SK-N-SH treated with all-trans-retinoic acid at 6 μM for 48 hours (cell line): ENCODE measurements around the gene MRRF.

Experiments used
- ATAC-seq: fragments of 200-7000 bp; cut with Tn5 transposase; 3 replicates; pipeline ENCODE4 v1.9.1; 2020; ENCODE audit warnings: mild to moderate bottlenecking, moderate library complexity
- ARNTL ChIP-seq: fragments of 450-650 bp; formaldehyde crosslinking; IDR thresholded peaks from 2 replicates; pipeline ENCODE4 v1.5.0; 2020; ENCODE audit warnings: low read depth, mild to moderate bottlenecking, moderate library complexity, borderline replicate concordance
- BACH2 ChIP-seq: fragments of 250-450 bp; sonication (Bioruptor Pico); IDR thresholded peaks from 2 replicates; pipeline ENCODE4 v1.9.0; 2021; ENCODE audit warnings: mild to moderate bottlenecking, borderline replicate concordance
- CSDC2 ChIP-seq: fragments of 250-450 bp; sonication (Bioruptor Pico); IDR thresholded peaks from 2 replicates; pipeline ENCODE4 v1.5.0; 2020; ENCODE audit warnings: mild to moderate bottlenecking, moderate library complexity
- ESRRG ChIP-seq: fragments of 250-450 bp; sonication (Bioruptor Pico); IDR thresholded peaks from 2 replicates; pipeline ENCODE4 v1.6.1; 2021; ENCODE audit warnings: mild to moderate bottlenecking
- GLIS3 ChIP-seq: fragments of 250-450 bp; sonication (Bioruptor Pico); IDR thresholded peaks from 2 replicates; pipeline ENCODE4 v1.5.0; 2020; ENCODE audit warnings: mild to moderate bottlenecking, moderate library complexity
- ISL1 ChIP-seq: fragments of 250-450 bp; sonication (Bioruptor Pico); IDR thresholded peaks from 2 replicates; pipeline ENCODE4 v2.1.2; 2022; ENCODE audit warnings: mild to moderate bottlenecking, moderate library complexity
- OSR1 ChIP-seq: fragments of 250-450 bp; sonication (Bioruptor Pico); IDR thresholded peaks from 2 replicates; pipeline ENCODE4 v1.8.0; 2022; ENCODE audit warnings: moderate library complexity, mild to moderate bottlenecking, inconsistent platforms
- PPARA ChIP-seq: fragments of 250-450 bp; sonication (Bioruptor Pico); IDR thresholded peaks from 2 replicates; pipeline ENCODE4 v1.5.0; 2020; ENCODE audit warnings: mild to moderate bottlenecking, borderline replicate concordance
- SNAI2 ChIP-seq: fragments of 250-450 bp; sonication (Bioruptor Pico); IDR thresholded peaks from 2 replicates; pipeline ENCODE4 v1.5.0; 2020; ENCODE audit warnings: mild to moderate bottlenecking, moderate library complexity
- TCF4 ChIP-seq: fragments of 250-450 bp; sonication (Bioruptor Pico); IDR thresholded peaks from 2 replicates; pipeline ENCODE4 v1.8.0; 2021; ENCODE audit warnings: mild to moderate bottlenecking, moderate library complexity, borderline replicate concordance
- TOX ChIP-seq: fragments of 250-450 bp; sonication (Bioruptor Pico); IDR thresholded peaks from 2 replicates; pipeline ENCODE4 v1.8.0; 2021; ENCODE audit warnings: mild to moderate bottlenecking, moderate library complexity, borderline replicate concordance
- ZC3H10 ChIP-seq: fragments of 250-450 bp; sonication (Bioruptor Pico); IDR thresholded peaks from 2 replicates; pipeline ENCODE4 v1.5.1; 2021; ENCODE audit warnings: mild to moderate bottlenecking, moderate library complexity
- ZFP30 ChIP-seq: fragments of 450-650 bp; formaldehyde crosslinking; IDR thresholded peaks from 2 replicates; pipeline ENCODE4 v1.5.0; 2022; ENCODE audit warnings: mild to moderate bottlenecking, moderate library complexity
- ZNF565 ChIP-seq: fragments of 450-650 bp; formaldehyde crosslinking; conservative IDR thresholded peaks from 2 replicates; pipeline ENCODE4 v1.5.0; 2020; ENCODE audit warnings: low read depth, mild to moderate bottlenecking, moderate library complexity
- ZNF70 ChIP-seq: fragments of 450-650 bp; formaldehyde crosslinking; IDR thresholded peaks from 2 replicates; pipeline ENCODE4 v1.5.0; 2020; ENCODE audit warnings: mild to moderate bottlenecking, moderate library complexity
- ZNF8 ChIP-seq: fragments of 450-650 bp; formaldehyde crosslinking; IDR thresholded peaks from 2 replicates; pipeline ENCODE4 v1.5.0; 2020; ENCODE audit warnings: mild to moderate bottlenecking, moderate library complexity
- TF ChIP-seq, protein P1 (sequence below): fragments of 250-450 bp; sonication (Bioruptor Pico); IDR thresholded peaks from 2 replicates; pipeline ENCODE4 v1.5.0; 2020; ENCODE audit warnings: mild to moderate bottlenecking, moderate library complexity
- TF ChIP-seq, protein P2 (sequence below): fragments of 250-450 bp; sonication (Bioruptor Pico); IDR thresholded peaks from 2 replicates; pipeline ENCODE4 v1.5.1; 2020; ENCODE audit warnings: low read depth, mild to moderate bottlenecking, moderate library complexity
- TF ChIP-seq, protein P3 (sequence below): fragments of 250-450 bp; sonication (Bioruptor Pico); IDR thresholded peaks from 2 replicates; pipeline ENCODE4 v1.8.0; 2020; ENCODE audit warnings: mild to moderate bottlenecking, moderate library complexity, borderline replicate concordance
- TF ChIP-seq, protein P4 (sequence below): fragments of 250-450 bp; sonication (Bioruptor Pico); IDR thresholded peaks from 2 replicates; pipeline ENCODE4 v1.8.0; 2021; ENCODE audit warnings: low read depth, mild to moderate bottlenecking, moderate library complexity, borderline replicate concordance
- TF ChIP-seq, protein P5 (sequence below): fragments of 250-450 bp; sonication (Bioruptor Pico); IDR thresholded peaks from 2 replicates; pipeline ENCODE4 v1.5.1; 2021; ENCODE audit warnings: mild to moderate bottlenecking, moderate library complexity

Gene MRRF

DNA sequence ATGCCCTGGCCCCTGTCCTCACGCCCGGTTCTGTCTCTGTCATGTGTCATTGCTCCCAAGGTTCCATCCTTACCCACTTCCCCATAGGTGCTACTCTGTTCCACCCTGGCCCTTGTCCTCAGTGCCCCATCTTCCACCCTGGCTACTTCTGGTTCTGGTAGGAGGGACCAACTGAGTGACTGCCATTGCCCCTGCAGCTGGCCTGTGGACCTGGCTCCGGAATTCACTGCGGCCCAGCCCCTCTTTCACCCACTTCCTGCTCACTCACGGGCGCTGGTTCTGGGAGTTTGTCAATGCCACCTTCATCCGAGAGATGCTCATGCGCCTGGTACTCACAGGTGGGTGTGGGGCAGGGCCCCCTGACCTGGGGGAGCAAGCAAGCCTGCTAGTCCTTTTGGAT is 113.6 kb downstream of the MRRF start:
- no peak for ATAC-seq

DNA sequence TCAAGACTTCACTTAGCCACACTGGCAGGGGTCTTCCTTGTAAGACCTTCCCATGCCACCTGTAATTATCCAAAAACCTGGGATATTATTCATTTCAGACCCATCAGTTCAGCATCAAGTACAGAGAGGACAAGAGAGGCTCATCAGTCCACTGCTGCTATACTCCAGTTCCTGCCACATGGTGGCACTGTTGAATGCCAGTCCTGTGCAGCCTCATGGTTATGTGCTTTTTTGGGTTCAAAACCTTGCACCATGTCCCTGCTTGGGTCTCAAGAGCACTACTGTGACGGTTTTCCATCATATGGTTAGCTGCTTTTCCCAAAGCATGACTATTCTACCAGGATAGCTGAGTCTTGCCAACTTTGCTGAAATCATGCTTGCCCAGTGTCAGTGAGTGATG is 114.7 kb downstream of the MRRF start:
- no peak for ATAC-seq
- TF ChIP-seq ARNTL (CRISPR knock-in tag) = no peak
- no peak for TF ChIP-seq ESRRG
- TF ChIP-seq, protein P1, sequence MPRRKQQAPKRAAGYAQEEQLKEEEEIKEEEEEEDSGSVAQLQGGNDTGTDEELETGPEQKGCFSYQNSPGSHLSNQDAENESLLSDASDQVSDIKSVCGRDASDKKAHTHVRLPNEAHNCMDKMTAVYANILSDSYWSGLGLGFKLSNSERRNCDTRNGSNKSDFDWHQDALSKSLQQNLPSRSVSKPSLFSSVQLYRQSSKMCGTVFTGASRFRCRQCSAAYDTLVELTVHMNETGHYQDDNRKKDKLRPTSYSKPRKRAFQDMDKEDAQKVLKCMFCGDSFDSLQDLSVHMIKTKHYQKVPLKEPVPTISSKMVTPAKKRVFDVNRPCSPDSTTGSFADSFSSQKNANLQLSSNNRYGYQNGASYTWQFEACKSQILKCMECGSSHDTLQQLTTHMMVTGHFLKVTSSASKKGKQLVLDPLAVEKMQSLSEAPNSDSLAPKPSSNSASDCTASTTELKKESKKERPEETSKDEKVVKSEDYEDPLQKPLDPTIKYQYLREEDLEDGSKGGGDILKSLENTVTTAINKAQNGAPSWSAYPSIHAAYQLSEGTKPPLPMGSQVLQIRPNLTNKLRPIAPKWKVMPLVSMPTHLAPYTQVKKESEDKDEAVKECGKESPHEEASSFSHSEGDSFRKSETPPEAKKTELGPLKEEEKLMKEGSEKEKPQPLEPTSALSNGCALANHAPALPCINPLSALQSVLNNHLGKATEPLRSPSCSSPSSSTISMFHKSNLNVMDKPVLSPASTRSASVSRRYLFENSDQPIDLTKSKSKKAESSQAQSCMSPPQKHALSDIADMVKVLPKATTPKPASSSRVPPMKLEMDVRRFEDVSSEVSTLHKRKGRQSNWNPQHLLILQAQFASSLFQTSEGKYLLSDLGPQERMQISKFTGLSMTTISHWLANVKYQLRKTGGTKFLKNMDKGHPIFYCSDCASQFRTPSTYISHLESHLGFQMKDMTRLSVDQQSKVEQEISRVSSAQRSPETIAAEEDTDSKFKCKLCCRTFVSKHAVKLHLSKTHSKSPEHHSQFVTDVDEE (CRISPR knock-in tag) = no peak
- no peak for TF ChIP-seq TCF4 (CRISPR knock-in tag)
- TF ChIP-seq ZNF70 (CRISPR knock-in tag) = no peak
- TF ChIP-seq ZNF8 (CRISPR knock-in tag) = no peak
- TF ChIP-seq, protein P2, sequence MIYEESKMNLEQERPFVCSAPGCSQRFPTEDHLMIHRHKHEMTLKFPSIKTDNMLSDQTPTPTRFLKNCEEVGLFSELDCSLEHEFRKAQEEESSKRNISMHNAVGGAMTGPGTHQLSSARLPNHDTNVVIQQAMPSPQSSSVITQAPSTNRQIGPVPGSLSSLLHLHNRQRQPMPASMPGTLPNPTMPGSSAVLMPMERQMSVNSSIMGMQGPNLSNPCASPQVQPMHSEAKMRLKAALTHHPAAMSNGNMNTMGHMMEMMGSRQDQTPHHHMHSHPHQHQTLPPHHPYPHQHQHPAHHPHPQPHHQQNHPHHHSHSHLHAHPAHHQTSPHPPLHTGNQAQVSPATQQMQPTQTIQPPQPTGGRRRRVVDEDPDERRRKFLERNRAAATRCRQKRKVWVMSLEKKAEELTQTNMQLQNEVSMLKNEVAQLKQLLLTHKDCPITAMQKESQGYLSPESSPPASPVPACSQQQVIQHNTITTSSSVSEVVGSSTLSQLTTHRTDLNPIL (CRISPR knock-in tag) = no peak
- TF ChIP-seq CSDC2 (CRISPR knock-in tag) = no peak
- no peak for TF ChIP-seq BACH2 (CRISPR knock-in tag)
- no peak for TF ChIP-seq ZFP30 (CRISPR knock-in tag)
- TF ChIP-seq SNAI2 (CRISPR knock-in tag) = no peak
- no peak for TF ChIP-seq ISL1 (CRISPR knock-in tag)
- TF ChIP-seq ZC3H10 (CRISPR knock-in tag) = no peak
- no peak for TF ChIP-seq ZNF565 (CRISPR knock-in tag)
- TF ChIP-seq OSR1 (CRISPR knock-in tag) = no peak
- TF ChIP-seq, protein P3, sequence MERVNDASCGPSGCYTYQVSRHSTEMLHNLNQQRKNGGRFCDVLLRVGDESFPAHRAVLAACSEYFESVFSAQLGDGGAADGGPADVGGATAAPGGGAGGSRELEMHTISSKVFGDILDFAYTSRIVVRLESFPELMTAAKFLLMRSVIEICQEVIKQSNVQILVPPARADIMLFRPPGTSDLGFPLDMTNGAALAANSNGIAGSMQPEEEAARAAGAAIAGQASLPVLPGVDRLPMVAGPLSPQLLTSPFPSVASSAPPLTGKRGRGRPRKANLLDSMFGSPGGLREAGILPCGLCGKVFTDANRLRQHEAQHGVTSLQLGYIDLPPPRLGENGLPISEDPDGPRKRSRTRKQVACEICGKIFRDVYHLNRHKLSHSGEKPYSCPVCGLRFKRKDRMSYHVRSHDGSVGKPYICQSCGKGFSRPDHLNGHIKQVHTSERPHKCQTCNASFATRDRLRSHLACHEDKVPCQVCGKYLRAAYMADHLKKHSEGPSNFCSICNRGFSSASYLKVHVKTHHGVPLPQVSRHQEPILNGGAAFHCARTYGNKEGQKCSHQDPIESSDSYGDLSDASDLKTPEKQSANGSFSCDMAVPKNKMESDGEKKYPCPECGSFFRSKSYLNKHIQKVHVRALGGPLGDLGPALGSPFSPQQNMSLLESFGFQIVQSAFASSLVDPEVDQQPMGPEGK = no peak
- TF ChIP-seq, protein P4, sequence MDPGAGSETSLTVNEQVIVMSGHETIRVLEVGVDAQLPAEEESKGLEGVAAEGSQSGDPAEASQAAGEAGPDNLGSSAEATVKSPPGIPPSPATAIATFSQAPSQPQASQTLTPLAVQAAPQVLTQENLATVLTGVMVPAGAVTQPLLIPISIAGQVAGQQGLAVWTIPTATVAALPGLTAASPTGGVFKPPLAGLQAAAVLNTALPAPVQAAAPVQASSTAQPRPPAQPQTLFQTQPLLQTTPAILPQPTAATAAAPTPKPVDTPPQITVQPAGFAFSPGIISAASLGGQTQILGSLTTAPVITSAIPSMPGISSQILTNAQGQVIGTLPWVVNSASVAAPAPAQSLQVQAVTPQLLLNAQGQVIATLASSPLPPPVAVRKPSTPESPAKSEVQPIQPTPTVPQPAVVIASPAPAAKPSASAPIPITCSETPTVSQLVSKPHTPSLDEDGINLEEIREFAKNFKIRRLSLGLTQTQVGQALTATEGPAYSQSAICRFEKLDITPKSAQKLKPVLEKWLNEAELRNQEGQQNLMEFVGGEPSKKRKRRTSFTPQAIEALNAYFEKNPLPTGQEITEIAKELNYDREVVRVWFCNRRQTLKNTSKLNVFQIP = no peak

More for the DNA sequence above, 113.6 kb downstream of the MRRF start:
- TF ChIP-seq BACH2 (CRISPR knock-in tag) = no peak
- TF ChIP-seq, protein P2 (CRISPR knock-in tag) = no peak
- TF ChIP-seq ZNF70 (CRISPR knock-in tag) = no peak
- TF ChIP-seq ZNF565 (CRISPR knock-in tag) = no peak
- TF ChIP-seq TCF4 (CRISPR knock-in tag) = no peak
- TF ChIP-seq, protein P5, sequence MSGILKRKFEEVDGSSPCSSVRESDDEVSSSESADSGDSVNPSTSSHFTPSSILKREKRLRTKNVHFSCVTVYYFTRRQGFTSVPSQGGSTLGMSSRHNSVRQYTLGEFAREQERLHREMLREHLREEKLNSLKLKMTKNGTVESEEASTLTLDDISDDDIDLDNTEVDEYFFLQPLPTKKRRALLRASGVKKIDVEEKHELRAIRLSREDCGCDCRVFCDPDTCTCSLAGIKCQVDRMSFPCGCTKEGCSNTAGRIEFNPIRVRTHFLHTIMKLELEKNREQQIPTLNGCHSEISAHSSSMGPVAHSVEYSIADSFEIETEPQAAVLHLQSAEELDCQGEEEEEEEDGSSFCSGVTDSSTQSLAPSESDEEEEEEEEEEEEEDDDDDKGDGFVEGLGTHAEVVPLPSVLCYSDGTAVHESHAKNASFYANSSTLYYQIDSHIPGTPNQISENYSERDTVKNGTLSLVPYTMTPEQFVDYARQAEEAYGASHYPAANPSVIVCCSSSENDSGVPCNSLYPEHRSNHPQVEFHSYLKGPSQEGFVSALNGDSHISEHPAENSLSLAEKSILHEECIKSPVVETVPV (CRISPR knock-in tag) = no peak
- TF ChIP-seq ESRRG = no peak
- no peak for TF ChIP-seq TOX
- no peak for TF ChIP-seq PPARA (CRISPR knock-in tag)
- TF ChIP-seq, protein P1 (CRISPR knock-in tag) = no peak
- TF ChIP-seq CSDC2 (CRISPR knock-in tag) = no peak
- no peak for TF ChIP-seq GLIS3 (CRISPR knock-in tag)
- TF ChIP-seq ZNF8 (CRISPR knock-in tag) = no peak
